ENCODE measurements around the gene HOXD1.

Gene HOXD1

DNA sequence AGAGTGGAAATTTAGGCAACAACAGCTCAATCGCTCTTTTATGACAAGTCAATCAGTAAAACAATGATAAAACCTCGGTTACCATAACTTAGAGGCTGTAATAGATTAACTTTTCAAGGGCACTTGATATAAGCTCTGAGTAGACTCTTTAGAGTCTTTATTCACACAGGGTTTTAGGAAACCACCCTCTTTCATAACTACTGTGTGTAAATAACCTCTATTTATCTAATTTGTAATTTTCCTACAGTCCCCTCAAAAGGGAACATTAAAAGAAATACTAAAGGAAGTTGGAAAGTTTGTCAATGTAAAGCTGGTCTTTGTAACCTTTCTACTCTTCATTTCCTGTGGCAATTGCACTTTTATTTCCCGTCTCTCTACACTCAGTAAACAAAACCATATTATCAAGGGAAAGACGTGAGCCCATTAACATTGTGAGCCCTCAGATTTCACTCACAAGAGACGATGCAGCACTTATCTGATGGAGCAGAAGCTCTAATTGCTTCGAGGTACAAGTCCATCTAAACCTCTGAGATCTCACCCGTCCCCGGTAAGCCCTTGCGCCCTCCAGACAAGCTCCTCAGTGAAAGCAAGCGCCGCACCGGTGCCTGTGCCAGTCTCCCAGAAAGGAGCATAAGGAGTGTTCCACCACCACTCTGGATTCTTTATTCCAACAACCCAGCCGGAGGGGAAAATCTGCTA is 1.1 kb upstream of the HOXD1 start:
- DNase-seq: peak; percentile 40 to 57

- DNase-seq: peak in 1 of 2 experiments; percentile 70
These were observed 559 bp downstream of the HOXD1 start for GRCh38 chr2:176188774-176189680.

DNA sequence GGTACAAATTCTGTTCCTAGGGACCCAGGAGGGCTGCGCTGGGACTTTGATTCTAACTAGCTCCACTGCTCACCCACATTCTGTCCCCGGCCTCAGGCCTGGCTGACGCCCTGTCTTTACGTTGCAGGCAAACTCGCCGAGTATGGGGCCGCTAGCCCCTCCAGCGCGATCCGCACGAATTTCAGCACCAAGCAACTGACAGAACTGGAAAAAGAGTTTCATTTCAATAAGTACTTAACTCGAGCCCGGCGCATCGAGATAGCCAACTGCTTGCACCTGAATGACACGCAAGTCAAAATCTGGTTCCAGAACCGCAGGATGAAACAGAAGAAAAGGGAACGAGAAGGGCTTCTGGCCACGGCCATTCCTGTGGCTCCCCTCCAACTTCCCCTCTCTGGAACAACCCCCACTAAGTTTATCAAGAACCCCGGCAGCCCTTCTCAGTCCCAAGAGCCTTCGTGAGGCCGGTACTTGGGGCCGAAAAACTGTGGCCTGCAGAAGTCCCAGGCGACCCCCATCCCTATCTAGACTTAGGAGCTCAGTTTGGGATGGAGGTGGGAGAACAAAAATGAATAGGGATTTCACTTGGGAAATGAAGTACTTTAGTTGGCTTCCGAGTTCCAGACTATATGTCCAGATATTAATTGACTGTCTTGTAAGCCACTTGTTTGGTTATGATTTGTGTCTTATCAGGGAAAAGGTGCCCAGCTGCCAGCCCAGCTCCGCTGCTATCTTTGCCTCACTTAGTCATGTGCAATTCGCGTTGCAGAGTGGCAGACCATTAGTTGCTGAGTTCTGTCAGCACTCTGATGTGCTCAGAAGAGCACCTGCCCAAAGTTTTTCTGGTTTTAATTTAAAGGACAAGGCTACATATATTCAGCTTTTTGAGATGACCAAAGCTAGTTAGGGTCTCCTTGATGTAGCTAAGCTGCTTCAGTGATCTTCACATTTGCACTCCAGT is 1.5 kb downstream of the HOXD1 start:
- peak; percentile 46 to 59 for DNase-seq

DNA sequence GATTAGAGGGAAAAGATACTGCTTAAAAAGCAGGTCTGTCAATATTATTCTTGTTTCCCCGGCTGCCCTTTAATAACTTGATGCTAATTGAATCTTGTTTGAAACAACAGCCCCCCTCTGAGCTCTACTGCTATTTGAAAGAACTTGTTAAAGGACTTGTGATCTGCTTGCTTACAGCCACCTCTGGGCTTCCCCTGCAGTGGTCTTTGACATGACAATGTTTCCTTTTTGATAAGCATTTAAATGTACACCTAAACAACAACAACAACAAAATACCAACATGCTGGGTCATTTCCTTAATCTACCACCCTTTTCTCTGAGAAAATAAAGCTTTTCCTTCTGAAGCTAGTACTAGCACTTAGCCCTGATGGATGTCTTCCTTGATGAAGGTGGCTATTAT is 3.9 kb downstream of the HOXD1 start:
- no peak for DNase-seq

DNA sequence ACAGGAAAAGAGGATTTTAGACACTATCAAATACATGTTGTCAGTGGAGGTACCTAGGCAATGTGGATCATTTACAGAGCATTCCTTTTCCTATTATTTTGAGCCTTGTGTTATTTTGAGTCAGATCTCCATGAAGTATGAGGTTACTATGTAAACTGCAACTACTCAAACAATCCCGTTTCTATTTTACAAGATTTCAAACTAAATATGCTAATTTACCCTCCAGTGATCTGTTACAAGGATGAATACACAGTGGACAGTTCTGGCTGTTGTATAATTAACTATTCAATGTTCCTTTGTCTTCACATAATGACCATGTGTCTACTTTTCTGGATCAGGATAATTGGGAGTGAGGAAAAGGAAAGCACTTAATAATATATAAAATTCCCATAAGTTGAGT is 4.6 kb downstream of the HOXD1 start:
- peak; percentile 52 to 59 for DNase-seq

GRCh38 chr2:176199902-176200301 is 11.4 kb downstream of the HOXD1 start:
- no peak for DNase-seq

GRCh38 chr2:176200971-176201370 is 12.5 kb downstream of the HOXD1 start:
- DNase-seq: no peak

DNA sequence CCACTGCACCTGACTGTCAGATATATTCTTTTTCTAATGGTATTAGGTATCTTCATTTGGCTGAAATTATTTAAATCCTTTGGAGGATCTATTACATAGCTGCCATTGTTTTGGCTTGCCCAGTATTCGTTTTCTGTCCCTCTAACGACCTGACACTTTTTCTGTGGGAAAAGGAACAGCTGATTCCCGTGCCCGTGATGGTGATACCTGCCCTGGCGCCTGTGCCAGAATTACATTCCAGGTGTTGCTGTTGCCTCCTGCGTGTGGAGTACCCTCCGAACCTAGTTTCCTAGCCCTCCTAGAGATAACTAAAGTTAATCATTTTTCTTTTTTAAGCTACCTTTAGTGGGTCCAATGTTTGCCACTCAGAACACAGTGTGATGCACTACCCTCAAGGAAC is 14.0 kb downstream of the HOXD1 start:
- DNase-seq: peak in 1 of 2 experiments; percentile 6

DNA sequence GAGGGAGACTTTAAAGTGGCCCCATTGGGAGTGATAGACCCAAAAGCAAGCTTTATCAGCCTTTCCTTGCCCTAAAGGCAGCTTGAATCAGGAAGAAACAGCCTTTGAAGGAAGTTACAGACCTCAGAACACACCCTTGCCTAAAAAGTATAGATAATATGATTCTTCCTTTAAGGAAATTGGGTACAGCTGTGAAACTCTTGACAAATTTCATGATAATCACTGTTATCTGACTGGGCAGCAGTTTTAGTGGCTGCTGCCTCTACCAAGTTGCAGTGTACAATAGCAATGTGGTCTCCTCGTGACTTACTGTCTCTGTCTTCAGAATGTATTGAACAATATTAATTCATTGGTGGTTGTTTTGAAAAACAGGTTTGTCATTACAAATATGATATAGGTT is 16.7 kb downstream of the HOXD1 start:
- DNase-seq: no peak

- DNase-seq: no peak
These were observed 17.7 kb downstream of the HOXD1 start for GRCh38 chr2:176206136-176206535.

- no peak for DNase-seq
These were observed 18.2 kb downstream of the HOXD1 start for GRCh38 chr2:176206682-176207081.

GRCh38 chr2:176211110-176211509 is 22.6 kb downstream of the HOXD1 start:
- DNase-seq: no peak

GRCh38 chr2:176212276-176212675 is 23.8 kb downstream of the HOXD1 start:
- DNase-seq: no peak

GRCh38 chr2:176213406-176213805 is 24.9 kb downstream of the HOXD1 start:
- no peak for DNase-seq

- no peak for DNase-seq
These were observed 39.4 kb downstream of the HOXD1 start for GRCh38 chr2:176227874-176228273.

DNA sequence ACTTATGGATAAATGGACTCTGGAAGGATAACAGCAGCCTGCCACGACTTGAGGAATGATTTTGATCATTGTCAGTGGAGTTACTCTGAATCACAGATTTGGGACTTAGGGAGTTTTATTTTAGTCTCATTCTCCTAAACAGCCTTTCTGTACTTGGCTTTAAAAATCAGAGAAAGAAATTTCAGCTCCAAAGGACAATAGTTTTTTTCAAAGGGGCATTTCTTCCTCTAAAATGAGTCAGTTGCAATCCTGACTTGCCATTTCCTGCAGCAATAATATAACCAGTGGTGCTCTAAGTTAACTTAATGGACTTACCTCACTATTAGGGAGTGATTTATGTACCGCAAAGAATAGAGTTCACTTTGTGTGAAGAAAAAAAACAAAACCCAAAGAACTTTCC is 45.7 kb downstream of the HOXD1 start:
- DNase-seq: no peak

DNA sequence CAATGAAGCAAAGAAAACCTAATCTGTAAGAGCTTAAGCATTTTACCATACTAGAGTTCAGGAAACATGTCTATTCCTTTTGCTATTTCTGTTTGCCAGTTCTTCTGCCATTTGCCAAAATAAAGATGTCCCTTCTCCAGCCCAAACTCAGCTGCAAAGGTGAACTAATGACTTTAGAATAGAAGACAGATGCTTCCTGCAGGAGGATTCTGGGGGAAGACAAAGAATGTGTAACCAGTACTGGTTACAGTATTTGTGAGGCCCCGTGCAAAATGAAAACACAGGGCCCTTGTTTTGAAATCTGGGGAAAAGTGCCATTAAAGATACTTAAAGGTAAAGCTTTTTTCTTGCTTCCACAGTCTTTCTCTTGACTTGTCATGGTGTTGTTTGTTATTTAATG is 46.5 kb downstream of the HOXD1 start:
- no peak for DNase-seq

DNA sequence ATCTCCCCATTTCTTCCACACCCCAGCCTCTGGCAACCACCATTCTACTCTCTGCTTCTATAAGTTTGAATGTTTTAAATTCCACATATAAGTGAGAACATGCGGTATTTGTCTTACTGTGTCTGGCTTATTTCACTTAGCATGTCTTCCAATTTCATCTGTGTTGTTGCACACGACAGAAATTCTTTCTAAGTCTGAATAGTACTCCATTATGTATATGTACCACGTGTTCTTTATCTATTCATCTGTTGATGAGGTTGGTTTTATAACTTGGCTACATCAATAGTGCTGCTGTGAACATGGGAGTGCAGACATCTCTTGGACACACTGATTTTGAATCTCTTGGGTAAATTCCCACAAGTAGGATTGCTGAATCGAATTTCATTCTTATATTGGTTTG is 49.0 kb downstream of the HOXD1 start:
- no peak for DNase-seq

- no peak for DNase-seq
These were observed 50.6 kb downstream of the HOXD1 start for GRCh38 chr2:176239031-176239430.

- DNase-seq: no peak
These were observed 51.8 kb downstream of the HOXD1 start for GRCh38 chr2:176240301-176240700.

All from NCI-H526 (cell line).